Stimulated activated CD8-positive, alpha-beta memory T cell treated with anti-CD3 and anti-CD28 coated beads, Interleukin-4, amount 100 ng/mL, for 48 hours (primary cell): ENCODE measurements around the gene INPP4B.
A peak's percentile ranks its signal among the peaks of the same experiment; 100 is the strongest.
"Not testable (repeated sequence)": the region's sequence is repeated elsewhere in the genome, so short reads cannot be mapped to it uniquely, and the experiment has no call there.

Source experiments
- DNase-seq: peaks from one replicate; pipeline ENCODE4 v3.0.0-alpha.2; 2020

The INPP4B gene

DNA sequence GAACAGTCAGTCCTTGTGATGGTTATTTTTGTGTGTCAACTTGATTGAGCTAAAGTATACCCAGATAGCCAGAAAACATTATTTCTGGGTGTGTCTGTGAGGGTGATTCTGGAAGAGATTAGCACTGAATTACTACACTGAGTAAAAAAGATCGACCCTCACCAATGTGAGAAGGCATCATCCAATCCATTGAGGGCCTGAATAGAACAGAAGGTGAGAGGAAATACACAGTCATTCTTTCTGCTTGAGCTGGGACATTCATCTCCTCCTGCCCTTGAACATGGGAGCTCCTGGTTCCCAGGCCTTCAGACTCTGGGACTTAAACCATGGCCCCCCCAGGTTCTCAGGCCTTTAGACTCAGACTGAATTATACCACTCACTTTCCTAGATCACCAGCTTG is 22.3 kb downstream of the INPP4B start:
- no peak for DNase-seq

DNA sequence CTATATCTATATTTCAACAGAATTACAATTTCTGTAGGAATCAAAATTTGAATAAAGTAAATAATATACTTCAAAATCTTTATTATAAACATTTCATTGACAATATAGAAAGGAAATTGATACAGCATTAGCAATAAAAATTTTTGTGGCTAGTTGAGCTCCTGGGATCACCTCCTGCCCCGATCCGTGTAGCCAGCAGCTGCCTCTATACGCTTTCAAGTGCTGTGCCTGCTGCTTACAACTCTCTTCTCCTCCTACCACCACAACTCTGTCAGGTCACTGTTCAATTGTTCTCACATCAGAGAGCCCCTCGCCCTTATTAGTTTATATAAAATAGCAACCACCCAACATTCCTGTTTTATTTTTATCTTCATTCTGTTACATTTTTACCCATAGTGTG is 27.6 kb downstream of the INPP4B start:
- no peak for DNase-seq

DNA sequence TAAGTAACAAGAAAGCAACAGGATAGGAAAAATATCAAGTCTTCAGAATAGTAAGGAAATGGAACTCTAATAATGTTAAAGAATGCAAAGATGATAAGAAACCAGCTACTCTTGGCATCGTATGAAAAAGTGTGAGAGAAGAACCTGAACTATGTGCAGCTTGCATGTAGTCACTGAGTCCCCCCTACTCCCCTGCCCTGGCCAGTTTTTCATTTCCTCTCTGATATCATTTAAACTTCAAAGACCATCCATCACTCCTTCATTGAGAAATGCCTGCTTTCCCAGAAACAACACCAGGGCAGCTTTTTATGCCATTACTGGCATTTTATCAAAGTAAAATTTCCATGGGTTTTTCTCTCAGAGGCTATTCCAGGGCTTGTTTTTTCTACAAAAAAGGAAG is 28.1 kb downstream of the INPP4B start:
- no peak for DNase-seq

- peak; percentile 56 for DNase-seq
These were observed 28.7 kb downstream of the INPP4B start for GRCh38 chr4:142817442-142817841.

- DNase-seq = peak; percentile 44
These were observed 30.3 kb downstream of the INPP4B start for GRCh38 chr4:142815834-142816233.

GRCh38 chr4:142813388-142813787 is 32.7 kb downstream of the INPP4B start:
- DNase-seq = no peak

GRCh38 chr4:142812091-142812490 is 34.0 kb downstream of the INPP4B start:
- DNase-seq = no peak

- DNase-seq = no peak
These were observed 35.1 kb downstream of the INPP4B start for GRCh38 chr4:142811034-142811433.

DNA sequence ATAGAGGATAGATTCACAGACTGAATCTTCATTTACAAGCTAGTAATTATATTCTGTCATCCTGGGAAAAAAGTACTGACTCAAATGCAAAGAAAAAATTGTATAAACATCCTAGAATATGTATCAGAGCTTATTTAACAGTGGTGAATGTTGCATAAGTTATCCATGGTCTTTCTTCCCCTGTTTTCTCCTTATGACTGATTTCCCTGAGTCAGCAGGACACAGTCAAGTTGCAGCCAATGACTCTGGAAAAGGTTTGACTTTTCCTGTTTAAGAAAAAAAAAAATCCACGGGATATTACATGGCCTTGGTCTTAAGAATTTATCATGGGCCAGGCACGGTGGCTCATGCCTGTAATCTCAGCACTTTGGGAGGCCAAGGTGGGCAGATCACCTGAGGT is 36.5 kb downstream of the INPP4B start:
- DNase-seq = no peak

- not testable (repeated sequence) for DNase-seq
These were observed 42.2 kb downstream of the INPP4B start for GRCh38 chr4:142803879-142804278.

- DNase-seq = no peak
These were observed 44.1 kb downstream of the INPP4B start for GRCh38 chr4:142801966-142802365.

GRCh38 chr4:142781114-142781513 is 65.0 kb downstream of the INPP4B start:
- no peak for DNase-seq

GRCh38 chr4:142778900-142779299 is 67.2 kb downstream of the INPP4B start:
- no peak for DNase-seq

- DNase-seq = no peak
These were observed 67.7 kb downstream of the INPP4B start for GRCh38 chr4:142778430-142778829.

DNA sequence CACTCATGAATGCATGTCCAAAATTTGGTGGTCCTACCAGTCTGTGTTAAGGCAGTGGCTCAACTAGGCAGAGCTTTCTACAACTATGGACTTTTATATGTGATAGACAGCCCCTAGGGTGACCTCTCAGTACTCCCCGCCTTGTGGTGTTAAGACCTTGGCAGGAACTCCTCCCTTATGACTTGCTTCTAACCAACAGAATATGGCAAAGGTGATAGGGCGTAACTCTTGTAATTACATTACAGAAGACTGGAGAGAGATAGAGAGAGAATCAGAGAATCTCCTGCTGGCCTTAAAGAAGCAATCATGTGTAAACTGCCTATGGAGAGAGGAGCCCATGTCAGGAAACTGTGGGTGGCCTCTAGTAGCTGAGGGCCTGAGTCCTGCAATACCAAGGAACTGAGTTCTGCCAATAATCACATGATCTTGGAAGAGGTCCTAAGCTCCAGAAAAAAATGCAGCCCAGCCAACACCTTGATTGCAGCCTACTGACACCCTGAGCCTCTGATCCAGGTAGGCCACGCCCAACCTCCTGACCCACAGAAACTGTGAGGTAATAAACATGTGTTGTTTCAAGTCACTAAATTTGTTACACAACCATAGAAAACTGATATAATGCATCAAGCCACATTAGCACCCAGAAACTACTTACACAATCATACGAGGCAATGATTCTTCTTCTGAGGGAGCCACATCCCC is 68.9 kb downstream of the INPP4B start:
- no peak for DNase-seq

DNA sequence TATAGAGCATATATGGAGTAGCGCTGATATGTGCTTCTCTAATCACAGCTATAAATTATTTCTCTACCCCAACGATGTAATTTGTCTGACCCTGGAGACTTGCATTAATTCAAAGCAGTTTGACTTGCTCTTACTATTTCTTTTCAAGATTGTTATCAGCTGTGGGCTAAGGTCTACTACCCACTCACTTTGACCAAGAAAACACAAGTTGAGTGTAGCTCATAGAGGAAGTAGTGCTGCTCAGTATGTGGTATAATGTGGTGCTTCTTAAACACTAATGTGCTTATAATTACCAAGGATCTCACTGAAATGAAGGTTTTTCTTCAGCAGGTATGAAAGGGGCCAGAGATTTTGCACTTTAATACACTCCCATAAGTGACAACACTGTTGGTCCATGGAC is 70.1 kb downstream of the INPP4B start:
- DNase-seq = no peak

DNA sequence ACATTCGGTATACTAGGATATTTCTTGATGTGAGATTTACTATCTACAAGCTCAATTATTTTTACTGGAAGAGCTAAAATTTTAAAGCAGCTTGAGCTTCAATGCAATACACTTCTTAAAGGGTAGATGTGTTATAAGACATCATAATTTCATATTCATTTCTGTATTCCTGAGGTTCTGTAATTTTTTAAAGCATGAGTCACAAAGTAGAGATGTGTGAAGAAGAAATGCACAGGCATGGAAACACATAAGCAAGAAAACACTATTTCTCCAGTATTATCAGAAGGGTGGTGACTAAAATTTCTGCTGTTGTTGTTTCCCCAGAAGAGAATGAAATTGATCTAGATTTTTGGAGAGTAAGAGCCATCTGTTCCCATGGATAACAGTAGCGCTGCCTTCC is 72.6 kb downstream of the INPP4B start:
- DNase-seq = no peak

DNA sequence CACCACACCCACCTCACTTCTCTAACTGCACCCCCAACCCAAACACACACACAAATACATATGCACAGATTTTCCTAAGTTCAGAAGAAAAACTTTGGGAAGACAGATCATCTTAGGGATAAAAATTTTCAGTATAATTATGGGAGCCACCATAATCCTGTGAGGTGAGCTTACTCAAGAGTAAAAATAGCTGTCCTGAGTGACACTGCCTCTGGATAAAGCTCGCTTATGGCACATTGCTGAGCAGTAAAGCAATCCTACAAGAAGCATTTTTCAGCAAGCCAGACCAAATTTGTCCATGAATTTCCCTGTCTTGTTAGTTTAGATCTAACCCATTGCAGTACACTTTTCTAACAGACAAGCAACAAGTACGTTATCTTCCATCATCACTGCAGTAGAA is 83.8 kb downstream of the INPP4B start:
- DNase-seq = no peak

DNA sequence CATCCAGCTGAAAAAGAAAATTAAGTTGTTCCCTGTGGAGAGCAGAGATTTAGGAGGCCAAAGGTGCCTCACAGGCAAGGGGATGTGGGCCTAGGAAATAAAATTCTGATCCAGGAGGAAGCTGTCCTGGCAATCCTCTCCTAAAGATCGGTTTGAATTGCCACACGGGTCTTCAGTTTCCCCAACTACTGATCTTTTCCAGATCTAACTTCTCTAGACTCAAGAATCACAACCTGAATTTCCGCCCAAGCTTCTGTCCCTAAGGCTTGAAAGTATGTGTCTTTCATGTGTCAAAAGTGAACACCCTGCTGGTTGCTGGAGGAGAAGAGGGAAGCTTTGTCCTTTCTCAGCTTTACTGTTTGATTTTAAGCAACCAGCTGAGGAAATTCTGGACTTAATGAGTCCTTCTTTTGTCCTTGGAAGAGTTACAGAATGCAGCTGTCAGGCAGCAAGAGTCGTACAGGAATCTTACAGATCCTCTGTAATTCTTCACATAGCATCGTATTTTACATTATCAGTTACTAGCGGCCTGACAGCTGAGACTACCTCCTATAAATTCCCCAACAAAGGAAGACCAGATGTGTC is 93.8 kb downstream of the INPP4B start:
- no peak for DNase-seq

DNA sequence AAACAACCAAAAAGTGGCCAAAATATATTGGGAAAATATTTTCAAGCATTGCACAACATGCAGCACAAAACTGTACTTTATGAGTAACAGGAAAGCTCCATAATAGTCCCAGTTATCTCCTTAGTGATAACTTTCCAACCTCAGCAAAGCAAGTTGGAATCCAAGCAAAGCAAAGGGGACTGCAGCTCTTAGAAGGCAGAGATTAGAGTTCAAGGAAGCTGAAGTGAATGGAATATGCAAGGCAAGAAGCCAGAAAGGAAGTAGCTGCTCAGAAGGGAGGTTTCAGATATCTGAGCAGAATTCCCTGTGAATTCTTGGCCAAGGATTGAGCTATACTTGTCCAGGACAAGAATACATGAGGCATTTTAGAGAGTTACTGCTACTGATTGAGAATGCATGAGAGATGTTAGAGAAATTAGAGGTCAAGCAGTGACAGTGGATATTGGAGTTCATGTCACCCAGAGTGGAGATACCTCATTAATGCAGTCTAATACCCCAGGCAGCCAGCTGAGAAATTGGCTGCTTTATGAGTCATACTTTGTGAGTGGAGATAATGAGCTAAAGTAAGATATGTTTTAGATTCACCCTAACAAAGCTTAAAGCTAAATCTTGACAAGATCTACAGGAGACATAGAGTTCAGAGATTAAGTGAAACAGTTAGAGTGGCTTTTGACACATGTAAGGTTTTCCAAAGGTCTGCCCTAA is 102.8 kb downstream of the INPP4B start:
- DNase-seq = no peak

GRCh38 chr4:142741995-142742394 is 104.1 kb downstream of the INPP4B start:
- DNase-seq = no peak

- no peak for DNase-seq
These were observed 117.9 kb downstream of the INPP4B start for GRCh38 chr4:142728233-142728632.

DNA sequence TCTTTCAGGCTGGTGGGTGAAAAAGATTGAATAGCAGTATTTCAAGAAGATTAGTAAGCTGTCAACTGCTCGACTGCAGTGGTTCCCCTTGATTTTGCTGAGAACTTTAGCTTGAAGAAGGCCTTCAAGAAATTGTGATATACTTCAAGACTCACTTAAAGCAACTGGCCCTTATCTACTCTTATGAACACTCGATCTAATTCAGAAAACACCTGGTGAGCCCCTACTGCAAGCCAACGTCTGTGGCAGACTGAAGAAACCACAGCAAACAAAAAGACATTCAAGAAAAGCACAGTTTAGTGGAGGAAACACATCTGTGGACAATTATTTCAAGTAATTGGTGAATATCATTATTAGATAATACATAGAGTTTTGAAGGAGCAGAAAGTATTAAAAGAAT is 119.0 kb downstream of the INPP4B start:
- no peak for DNase-seq

- no peak for DNase-seq
These were observed 120.2 kb downstream of the INPP4B start for GRCh38 chr4:142725886-142726285.
